GM23248 (cell line): ENCODE results near the gene MAP6D1.

ENCODE experiments used
- EZH2 ChIP-seq: fragments of 200-600 bp; sonication (generic); IDR thresholded peaks from 2 replicates; pipeline ENCODE4 v1.6.1; 2018; ENCODE audit warnings: antibody characterized with exemption, mild to moderate bottlenecking; ENCODE audit not compliant: insufficient read depth, poor library complexity, severe bottlenecking
- EZH2phosphoT487 ChIP-seq: fragments of 200-600 bp; sonication (generic); IDR thresholded peaks from 2 replicates; pipeline ENCODE4 v1.6.1; 2018; ENCODE audit warnings: antibody characterized with exemption, moderate library complexity, mild to moderate bottlenecking, low read depth; ENCODE audit not compliant: insufficient read depth

DNA sequence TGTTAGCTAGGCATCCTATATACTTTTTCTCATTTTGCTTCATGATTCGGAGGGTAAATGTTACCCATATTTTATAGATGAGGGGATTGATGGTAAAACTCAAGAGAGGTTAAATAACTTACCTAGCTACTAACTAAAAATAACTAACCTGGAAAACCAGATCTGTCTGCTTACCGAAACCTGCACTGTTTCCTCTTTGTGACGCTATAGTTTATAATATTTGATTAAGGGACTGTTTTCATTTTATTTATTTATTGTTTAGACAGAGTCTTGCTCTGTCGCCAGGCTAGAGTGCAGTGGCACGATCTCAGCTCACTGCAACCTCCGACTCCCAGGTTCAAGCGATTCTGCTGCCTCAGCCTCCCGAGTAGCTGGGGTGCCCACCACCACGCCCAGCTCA lies 55.9 kb downstream of the MAP6D1 start:
- TF ChIP-seq EZH2 (no peak), EZH2phosphoT487 (no peak)
